Lung (tissue), 12 donors: ENCODE measurements around the gene FBXO34. TPM values are rescaled to one million over a fixed set of nuclear protein-coding genes. Genes with fewer than 3 reads are reported as not detected.

ENCODE experiments used
- ATAC-seq: fragments of 200-7000 bp; cut with Tn5 transposase; one replicate; pipeline ENCODE4 v1.9.1; 2020; ENCODE audit warnings: moderate number of reproducible peaks; ENCODE audit not compliant: insufficient read depth, low FRiP score
- DNase-seq, 3 donors: peaks; one replicate each; pipeline ENCODE4 v3.0.0-alpha.2; 2013 to 2017
- H3K27ac ChIP-seq, 2 donors: one replicate each; pipeline ENCODE4 v1.5.1; 2013; ENCODE audit warnings: mild to moderate bottlenecking in 2 of 2, moderate library complexity in 2 of 2, control low read depth in 1 of 2, inconsistent platforms in 1 of 2, low read depth in 1 of 2, low read length in 1 of 2
- H3K27me3 ChIP-seq, 3 donors: one replicate each; pipeline ENCODE4 v1.5.1; 2013; ENCODE audit warnings: low read length in 2 of 3; ENCODE audit not compliant: control insufficient read depth in 3 of 3, insufficient read depth in 3 of 3
- H3K36me3 ChIP-seq, 4 donors: one replicate each; pipeline ENCODE4 v1.5.1; 2013; ENCODE audit warnings: low read length in 4 of 4, mild to moderate bottlenecking in 1 of 4, moderate library complexity in 1 of 4; ENCODE audit not compliant: control insufficient read depth in 4 of 4, insufficient read depth in 4 of 4
- H3K4me1 ChIP-seq, 5 donors: one replicate each; pipeline ENCODE4 v1.5.1; 2013; ENCODE audit warnings: low read length in 5 of 5, mild to moderate bottlenecking in 2 of 5, moderate library complexity in 1 of 5; ENCODE audit not compliant: control insufficient read depth in 5 of 5, insufficient read depth in 5 of 5
- H3K4me3 ChIP-seq: one replicate; pipeline ENCODE4 v1.5.1; 2013; ENCODE audit warnings: mild to moderate bottlenecking, control low read depth, moderate library complexity
- H3K9ac ChIP-seq, 2 donors: one replicate each; pipeline ENCODE4 v1.5.1; 2013; ENCODE audit warnings: low read length in 2 of 2, control low read depth in 1 of 2; ENCODE audit not compliant: insufficient read depth in 1 of 2
- H3K9me3 ChIP-seq, 4 donors: one replicate each; pipeline ENCODE4 v1.5.1; 2013; ENCODE audit warnings: low read length in 3 of 4, mild to moderate bottlenecking in 1 of 4, moderate library complexity in 1 of 4; ENCODE audit not compliant: control insufficient read depth in 4 of 4, insufficient read depth in 3 of 4
- CTCF ChIP-seq: IDR thresholded peaks from 2 replicates; pipeline ENCODE4 v1.5.1; 2012; ENCODE audit warnings: mild to moderate bottlenecking; ENCODE audit errors: control extremely low read depth, extremely low read depth
- WGBS, 2 donors: extraction: QIAGEN DNeasy Blood & Tissue Kit; methylation state at CpG; one replicate each; pipeline ENCODE4 v1.1.7; 2013; 5-methylcytosine and 5-hydroxymethylcytosine counted together
- polyA plus RNA-seq, 2 donors: library from polyadenylated mRNA; stranded (reverse); fragments of 200-250 nt; gene quantifications; one replicate each; pipeline ENCODE4 v1.2.1, GENCODE V29; 2013
- total RNA-seq, 2 donors: library from RNA; depleted of rRNA in 1 of 2; stranded (reverse); fragments of >200 nt in 1 of 2; gene quantifications; one replicate each; pipeline ENCODE4 v1.2.1, GENCODE V29; 2014 to 2021
- donor health status: control.
- donor health status: control.
- donor health status: Bipolar disorder and iron deficiency.
- donor health status: healthy.
- donor health status: DM: yes; HTN: yes; CAD: no.

FBXO34 gene
- total and polyA plus RNA-seq, 4 donors = 14.0 to 59.4 (median 22.2) TPM

DNA sequence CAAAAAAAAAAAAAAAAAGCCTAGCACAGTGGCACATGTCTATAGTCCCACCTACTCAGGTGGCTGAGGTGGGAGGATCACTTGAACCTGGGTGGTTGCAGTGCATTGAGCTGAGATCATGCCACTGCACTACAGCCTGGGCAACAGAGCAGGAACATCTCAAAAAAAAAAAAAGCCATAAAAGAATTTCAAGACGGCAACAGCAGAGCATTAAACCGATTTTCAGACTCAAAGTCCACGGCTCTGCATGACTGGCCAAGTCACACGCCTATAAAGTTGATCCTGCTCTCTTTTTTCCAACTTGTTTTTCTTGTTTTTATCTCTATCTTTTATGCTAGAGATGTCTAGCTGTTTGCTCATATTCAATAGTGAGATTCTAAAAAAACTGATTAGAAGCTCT, 45.3 kb downstream of the FBXO34 start:
- DNase-seq (no peak), ATAC-seq (no peak)
- TF ChIP-seq CTCF = no peak
- H3K4me1 ChIP-seq = peaks cover 0 to 10% (median 0%) of the 10 kb centered on the region in 5 donors
- H3K9ac ChIP-seq = no peak overlapping the region
- H3K4me3 ChIP-seq = no peak overlapping the region
- 87 to 97% methylated on average over 4 of the region's 4 CpGs for WGBS, 2 donors
- H3K36me3 ChIP-seq = peaks cover 0 to 21% (median 4%) of the 10 kb centered on the region in 4 donors
- peaks cover 0 to 7% (median 3%) of the 10 kb centered on the region in 4 donors for H3K9me3 ChIP-seq
- no peaks in the 10 kb centered on the region for H3K27me3 ChIP-seq
- no peak overlapping the region for H3K27ac ChIP-seq

GRCh38 chr14:55317542-55318306, 46.5 kb downstream of the FBXO34 start:
- 74 to 79% methylated on average over 3 of the region's 3 CpGs for WGBS, 2 donors
- Histone ChIP-seq H3K36me3 (peaks cover 0 to 15% (median 4%) of the 10 kb centered on the region in 4 donors), H3K9ac (no peak overlapping the region), H3K9me3 (no peaks in the 10 kb centered on the region), H3K27me3 (no peaks in the 10 kb centered on the region), H3K4me3 (no peak overlapping the region), H3K4me1 (peaks cover 0 to 10% (median 0%) of the 10 kb centered on the region in 5 donors), H3K27ac (no peak overlapping the region)
- DNase-seq (no peak), ATAC-seq (no peak)
- TF ChIP-seq CTCF = no peak

GRCh38 chr14:55318694-55319093, 47.5 kb downstream of the FBXO34 start:
- DNase-seq (no peak), ATAC-seq (no peak)
- WGBS, 2 donors = 98 to 100% methylated on average over 1 of the region's 1 CpG
- H3K27ac ChIP-seq = no peak overlapping the region
- H3K9me3 ChIP-seq = peaks cover 0 to 2% (median 0%) of the 10 kb centered on the region in 4 donors
- H3K4me1 ChIP-seq = peaks cover 0 to 10% (median 0%) of the 10 kb centered on the region in 5 donors
- no peaks in the 10 kb centered on the region for H3K27me3 ChIP-seq
- H3K9ac ChIP-seq = no peak overlapping the region
- H3K36me3 ChIP-seq = peaks cover 0 to 11% (median 3%) of the 10 kb centered on the region in 4 donors
- no peak for TF ChIP-seq CTCF
- no peak overlapping the region for H3K4me3 ChIP-seq
